ENCODE data around the gene EMILIN2.
"Not testable (repeated sequence)": the region's sequence is repeated elsewhere in the genome, so short reads cannot be mapped to it uniquely, and the experiment has no call there.

The EMILIN2 gene

DNA sequence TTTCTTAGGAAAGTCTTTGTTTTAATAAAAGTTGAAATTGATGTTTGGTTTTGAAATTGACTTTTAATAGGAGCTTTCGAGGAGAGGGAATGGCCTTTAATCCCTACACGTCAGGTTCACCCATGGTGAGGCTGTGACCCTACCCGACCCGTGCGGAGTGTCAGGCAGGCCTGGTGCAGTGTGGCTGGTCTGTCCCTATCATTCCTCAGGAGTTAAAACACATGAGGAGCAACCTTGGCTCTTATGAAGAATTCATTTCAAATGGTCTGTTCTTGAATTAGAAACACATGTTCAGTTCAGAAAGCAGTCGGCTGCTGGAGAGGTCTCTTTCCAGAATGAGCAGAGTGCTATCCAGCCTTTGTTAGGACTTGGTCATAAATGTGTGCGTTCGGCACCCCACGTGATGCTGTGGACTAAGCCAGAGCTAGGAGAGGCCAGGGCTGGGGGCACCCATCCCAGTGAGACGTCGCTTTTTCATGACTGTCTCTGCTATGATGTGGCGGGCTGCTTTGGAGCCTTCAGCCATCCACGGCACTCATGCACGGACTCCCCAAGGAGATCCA lies 54.7 kb downstream of the EMILIN2 start:
- DNase-seq, result no peak

DNA sequence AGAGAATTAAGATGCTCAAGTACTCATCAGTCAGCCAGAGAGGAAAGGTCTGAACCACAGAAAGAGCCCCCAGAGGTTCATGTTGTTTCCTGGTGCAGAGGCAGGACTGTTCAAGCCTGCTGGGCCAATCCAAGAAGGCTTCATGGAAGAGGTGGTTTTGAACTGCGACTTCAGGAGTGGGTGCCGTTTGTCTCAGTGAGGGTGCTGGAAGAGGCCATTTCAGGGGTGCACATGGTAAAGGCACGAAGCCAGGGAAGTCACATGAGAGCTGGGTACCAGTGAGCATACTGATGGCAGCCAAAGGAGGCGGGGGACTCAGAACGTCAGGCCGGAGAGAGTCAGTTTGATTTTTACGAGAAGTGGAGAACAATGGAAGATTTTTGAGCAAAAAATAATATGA lies 55.5 kb downstream of the EMILIN2 start:
- DNase-seq, result no peak

DNA sequence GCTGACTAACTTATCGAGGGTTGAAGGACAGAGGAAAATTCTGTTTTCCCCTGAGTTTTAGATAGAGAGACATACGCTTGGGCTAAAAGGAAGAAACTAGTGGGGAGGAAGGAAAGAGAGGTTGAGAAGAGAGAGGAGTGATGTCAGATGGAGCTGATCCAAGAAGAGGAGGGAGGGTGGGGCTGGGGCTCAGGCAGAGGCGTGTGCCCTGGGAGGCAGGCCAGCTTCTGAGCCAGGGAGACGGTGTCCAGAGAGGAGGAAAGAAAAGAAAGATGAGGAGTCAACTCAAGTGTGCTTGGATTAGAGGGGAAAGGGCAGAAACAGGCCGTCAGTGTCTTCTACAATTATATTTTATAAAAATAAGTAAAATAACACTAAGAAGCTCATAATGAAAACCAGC lies 56.2 kb downstream of the EMILIN2 start:
- DNase-seq, result no peak

DNA sequence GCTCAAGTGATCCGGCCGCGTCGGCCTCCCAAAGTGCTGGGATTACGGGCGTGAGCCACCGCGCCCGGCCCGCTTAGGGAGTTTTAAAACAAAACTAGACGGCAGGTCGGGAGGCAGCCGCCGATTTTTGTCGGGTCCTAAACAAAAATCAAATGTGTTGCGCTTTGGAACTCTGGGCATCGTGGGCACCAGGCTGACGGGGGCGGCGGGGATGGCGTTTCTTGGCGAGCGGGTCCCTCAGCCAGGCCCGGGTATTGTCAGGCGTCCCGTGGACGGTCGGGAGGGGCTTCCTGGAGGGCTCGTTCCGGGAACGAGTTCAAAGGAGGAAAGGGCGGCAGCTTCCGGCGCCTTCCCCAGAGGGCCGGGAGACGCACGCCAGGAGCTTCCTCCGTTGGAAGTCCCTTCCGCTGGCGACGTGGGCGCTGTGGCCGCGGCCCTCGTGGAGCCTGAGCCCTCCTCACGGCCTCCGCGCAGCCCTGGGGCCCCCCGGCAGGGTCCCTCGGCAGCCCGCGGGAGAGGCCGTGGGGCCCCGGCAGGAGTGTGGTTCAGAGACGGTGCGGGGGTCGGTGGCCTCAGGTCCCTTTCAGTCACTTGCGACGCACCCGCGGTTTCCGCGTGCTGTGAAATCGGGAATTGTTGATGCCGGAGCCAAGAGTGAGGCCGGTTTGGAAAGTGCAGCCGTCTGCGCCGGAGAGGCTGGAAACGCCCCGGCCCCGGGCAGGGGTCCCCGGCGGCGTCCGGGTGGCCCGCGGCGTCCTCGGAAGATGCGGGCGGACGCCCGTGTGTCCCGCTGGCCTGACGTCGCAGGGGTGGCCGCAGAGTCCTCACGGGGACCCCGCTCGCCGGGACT lies 59.3 kb downstream of the EMILIN2 start:
- DNase-seq, result no peak

DNA sequence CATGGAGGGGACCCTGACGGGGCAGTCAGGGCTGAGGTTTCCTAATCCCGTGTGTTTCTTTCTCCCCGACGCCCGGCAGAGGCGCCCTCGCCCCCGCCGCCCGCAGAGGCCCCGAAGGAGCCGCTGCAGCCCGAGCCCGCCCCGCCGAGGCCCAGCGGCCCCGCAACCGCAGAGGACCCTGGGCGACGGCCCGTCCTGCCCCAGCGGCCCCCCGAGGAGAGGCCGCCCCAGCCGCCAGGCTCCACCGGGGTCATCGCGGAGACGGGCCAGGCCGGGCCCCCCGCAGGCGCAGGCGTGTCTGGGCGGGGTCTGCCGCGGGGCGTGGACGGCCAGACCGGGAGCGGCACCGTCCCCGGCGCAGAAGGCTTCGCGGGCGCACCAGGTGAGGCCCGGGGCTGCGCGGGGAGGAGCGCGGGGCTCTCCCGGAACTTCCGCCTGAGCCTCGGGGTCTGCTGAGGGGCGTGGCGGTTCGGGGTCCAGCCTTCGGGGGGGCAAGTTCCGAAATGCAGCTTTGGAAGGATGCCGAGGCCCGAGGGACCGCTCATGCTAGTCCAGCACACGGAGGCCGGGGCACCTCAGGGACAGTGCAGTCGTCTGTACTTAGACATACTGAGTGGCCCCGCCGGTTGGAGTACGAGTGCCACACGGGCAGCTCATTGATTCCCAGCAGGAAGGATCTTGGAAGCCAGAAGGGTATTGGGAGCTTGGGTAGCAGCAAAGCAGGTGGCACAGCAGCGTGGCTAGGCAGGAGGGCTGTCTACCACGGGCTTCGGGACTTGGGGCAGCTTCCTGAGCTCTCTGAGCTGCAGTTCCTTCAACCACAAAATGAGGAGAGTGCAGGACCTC lies 60.1 kb downstream of the EMILIN2 start:
- DNase-seq, result no peak

DNA sequence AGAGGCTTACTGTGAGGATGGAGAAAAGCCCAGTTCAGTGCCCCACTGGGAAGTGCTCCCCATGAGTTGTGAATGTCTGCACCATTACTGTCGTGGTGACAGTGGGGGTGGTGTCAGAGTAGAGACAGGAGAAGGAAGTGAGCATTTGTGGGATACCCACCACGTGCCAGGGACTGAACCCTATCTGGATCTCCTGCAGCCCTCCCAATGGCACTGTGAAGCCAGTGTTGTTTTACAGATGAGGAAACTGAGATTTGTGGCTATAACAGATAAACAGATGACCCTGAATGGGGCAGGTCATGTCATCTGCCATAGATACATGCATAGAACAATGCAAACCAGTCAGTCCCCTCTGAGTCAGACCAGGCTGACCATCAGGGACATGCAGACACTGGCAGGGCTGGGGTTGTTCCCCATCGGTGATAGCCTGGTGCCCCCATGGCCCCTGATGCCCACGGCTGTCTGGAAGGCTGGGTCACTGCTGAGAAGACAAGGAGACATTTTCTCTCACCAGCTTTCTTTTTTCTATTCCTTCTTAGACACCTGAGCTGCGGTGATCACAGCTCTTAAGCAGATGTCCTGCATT lies 60.8 kb downstream of the EMILIN2 start:
- no peak for DNase-seq

DNA sequence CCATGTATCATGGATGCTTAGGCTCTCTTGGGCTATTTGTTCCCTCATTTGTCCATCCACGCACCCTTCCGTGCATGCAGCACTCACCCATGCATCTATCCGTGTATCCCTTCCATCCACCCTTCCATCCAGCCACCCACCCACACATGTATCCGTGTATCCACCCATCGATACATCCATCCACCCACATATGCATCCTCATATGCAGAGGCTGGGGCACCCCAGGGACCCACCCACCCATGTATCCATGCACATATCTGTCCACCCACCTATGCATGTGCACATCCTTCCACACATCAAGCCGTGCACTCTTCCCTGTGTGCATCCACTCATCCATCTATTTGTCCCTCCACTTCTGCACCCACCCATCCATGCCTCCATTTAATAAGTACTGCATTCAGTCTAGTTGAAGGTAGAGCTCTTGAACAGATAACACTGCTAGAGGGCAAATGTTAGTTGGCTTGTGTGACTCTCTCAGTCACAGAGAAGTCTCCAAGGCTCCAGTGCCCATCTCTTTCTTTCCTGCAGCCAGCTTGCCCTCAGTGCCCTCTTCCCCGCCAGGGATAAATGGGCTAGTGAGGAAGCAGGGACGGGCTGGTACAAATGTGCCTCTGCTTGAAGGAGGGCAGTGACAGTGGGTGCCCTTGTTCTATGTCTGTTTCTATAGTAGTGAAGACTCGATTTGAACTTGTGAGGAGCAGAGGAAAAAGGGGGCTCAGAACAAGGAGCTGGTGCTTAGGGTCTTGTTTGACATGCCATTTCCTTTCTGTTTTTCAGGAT lies 61.5 kb downstream of the EMILIN2 start:
- DNase-seq, result no peak

DNA sequence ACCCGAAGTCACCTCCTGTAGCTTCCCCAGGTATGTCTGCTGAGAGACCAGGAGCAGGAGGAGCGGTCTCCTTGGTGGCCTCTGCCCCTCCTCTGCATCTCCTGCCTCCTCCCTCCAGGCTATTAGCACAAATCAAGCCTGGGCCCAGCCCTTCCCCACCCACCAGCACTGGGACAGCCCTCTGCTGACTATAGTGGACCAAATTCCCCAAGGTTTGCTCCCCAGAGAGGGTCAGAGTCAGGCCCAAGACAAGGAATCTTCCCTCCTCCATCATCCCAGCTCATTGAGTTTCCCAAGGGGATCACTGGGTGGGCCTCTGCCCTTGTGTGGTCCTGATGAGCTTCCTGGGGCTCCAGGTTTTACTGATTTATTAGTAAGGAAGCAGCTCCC lies 62.1 kb downstream of the EMILIN2 start:
- DNase-seq, result no peak

DNA sequence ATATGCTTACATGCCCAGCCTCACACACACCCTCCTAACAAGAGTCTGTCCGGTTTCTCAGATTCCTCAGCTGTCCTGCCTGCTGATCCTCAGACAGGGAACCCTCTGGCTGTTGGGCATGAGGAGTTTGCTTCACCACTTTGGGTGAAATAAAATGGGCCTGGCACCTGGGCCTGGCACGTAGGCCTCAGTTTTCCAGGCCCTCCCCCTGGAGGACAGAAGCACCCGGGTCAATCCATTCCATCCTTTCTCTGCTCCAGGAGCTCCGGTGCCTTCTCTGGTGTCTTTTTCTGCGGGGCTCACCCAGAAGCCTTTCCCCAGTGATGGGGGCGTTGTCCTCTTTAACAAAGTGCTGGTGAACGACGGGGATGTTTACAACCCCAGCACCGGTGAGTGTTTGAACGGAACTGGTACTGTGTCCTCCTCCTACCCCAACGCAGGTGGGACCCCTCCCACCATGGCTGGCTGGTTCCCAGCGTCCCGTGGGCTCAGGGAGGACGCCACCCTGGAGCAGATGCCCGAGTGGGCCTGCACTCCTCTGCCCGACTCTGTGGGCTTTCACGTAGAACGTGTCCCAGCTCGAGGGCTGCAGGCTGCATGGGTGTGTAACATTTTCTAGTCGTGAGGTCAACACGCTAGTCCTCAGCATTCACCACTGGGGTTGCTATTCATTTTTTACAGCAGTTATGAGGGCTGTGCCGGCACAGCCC lies 62.8 kb downstream of the EMILIN2 start:
- no peak for DNase-seq

DNA sequence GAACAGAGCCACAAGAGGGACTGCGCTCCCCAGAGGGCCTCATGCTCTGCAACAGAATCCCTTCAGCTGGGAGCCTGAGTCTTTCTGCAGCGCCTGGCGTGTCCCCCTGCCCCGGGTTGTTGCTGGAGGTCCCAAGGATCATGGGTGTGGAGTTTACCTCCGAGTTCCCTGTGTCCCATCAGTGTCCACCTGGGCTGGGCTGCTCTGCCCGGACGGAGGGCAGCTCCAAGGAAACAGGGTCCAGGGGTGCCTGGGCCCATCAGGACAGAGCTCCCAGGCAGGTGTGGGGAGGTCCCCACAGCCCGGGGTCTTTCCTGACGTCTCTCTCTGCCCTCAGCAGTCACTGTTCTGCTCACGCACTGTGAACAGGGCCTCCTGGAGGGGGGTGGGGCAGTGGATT lies 63.5 kb downstream of the EMILIN2 start:
- no peak for DNase-seq

DNA sequence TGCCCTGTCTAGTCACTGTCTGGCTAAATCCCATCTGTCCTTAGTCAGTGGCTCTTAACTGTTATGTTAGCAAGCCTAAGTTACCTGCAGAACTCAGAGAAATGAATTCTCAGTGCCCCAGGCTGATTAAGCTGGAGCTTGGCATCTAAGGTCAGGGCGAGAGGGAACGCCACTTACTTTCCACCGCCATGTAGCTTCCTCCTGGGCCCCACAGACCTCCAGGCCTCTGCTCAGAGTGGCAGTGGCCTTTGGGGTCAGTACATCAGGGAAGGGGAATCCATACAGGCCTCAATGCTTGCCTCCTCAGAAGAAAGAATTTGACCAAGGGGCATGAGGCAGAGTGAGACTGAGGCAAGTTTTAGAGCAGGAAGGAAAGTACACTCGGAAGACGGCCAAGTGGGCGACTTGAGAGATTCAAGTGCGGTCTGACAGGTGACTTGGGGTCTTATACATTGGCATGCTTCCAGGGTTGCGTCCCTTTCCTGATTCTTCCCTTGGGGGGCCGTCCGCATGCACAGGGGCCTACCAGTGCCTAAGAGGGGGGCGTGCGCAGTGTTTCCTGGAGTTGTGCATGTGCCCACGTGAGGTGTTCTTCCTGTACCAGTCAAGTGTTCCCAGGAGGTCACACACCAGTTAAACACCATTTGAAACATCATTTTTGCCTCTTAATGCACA lies 64.1 kb downstream of the EMILIN2 start:
- DNase-seq, result no peak

DNA sequence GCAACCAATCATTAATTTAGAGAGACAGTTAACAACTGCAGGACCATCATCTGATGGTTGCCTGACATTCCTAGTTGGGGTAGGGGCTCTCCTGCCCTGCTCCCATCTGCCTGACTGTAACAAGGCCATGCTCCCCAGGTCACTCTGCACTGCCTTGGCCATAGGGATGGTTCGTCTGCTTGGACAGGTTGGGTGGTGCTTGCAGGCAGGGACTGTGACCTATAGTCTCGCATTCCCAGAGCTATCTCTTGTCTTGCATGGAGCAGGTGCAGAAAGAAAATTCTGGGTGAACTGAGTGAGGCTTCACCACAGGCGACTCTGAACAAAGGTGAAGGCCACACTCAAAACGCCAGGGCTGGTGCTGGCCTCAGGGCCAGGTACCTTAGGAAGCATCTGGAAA lies 64.7 kb downstream of the EMILIN2 start:
- DNase-seq, result no peak

DNA sequence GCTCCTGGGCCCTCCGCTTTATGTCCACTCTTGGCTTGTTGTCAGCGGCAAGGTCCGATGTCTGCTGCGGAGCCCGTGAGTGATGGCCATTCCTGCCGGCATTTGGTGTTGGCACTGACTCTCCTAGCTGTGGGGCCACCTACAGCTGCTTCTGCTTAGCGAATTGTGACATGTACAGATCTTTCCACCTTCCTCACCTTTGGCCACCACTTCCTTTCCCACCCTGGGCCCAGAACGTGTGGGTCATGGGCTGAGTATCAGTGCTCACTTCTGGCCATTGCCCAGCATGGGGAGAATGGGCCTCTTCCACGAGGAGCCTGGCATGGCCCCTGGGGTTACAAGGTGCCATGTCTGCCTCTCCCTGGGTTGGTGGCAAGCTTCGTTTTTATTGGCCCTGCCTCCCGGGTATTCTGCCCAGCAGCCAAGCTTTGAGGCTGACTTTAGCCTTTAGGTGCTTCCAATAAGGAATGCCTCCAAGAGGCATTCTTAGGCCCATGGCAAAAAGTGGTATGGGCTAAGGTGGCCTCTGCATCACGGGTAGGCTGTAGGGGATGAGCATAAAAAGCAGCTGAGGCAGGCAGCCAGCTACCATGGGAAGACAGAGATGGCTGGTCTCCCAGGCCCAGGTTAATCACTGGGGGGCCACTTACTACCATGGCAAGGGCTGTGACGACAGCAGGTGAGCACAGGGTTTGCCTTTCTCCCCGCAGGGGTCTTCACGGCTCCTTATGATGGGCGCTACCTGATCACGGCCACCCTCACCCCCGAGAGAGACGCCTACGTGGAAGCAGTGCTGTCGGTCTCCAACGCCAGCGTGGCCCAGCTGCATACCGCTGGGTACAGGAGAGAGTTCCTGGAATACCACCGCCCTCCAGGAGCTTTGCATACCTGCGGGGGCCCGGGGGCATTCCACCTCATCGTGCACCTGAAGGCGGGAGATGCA lies 65.8 kb downstream of the EMILIN2 start:
- DNase-seq, result no peak

DNA sequence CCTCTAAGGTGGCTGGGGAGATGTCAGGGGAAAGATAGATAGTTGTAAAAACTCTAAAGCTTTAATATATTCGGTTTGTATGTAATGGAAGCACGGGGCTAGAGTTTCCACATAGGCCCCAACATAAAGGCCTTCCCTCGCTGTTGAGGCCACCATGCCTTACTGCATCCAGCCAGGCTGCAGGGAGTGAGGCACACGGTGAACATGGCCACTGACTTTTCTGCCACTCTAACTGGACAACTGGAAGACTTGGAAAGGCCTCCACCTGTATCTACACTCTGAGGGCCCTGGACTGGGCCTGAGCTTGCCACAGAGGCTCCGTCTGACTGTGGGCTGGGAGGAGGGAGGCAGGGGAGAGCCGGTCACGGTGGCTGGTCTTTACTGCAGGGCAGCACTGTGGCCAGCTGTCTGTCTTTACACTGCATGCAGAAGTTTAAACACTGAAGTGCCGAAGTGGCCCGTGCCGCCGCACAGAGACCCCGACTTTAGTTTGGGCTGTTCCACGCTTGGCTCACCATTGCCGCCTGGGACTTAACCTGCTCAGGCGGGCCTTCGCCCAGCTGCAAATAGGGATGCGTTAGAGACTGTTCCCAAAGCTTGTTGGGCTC lies 66.7 kb downstream of the EMILIN2 start:
- no peak for DNase-seq

DNA sequence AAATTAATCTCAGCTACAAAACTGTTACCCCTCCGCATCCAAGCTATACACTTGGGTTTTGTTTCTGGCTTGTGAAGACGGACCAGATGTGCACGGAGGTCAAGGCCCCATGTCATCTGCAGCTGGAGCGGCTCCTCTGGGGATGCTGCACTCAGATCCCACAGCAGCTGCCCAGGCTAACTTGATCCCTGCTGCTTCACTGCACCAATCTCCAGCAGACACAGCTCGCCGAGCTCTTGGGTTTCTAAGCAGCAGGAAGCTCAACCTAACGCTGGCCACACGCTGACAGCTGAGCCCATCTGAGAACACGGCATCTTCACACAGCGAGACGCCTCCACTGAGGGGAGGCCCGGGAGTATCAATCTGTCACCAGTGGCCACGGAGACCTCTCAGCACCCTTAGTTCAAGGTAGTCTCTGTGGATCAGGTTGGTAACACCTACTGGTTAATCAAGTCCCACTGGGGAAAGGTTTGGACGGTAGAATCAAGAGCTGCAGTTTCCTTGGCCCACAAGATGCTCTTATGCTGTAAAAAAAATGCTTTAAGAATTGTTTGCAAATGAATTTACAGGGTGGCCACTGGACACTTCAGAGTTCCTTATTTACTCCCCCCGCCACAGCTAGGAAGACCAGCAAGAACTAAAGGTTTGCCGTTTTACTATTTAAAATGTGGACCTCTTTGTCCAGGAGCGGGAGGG lies 67.5 kb downstream of the EMILIN2 start:
- DNase-seq, result no peak

DNA sequence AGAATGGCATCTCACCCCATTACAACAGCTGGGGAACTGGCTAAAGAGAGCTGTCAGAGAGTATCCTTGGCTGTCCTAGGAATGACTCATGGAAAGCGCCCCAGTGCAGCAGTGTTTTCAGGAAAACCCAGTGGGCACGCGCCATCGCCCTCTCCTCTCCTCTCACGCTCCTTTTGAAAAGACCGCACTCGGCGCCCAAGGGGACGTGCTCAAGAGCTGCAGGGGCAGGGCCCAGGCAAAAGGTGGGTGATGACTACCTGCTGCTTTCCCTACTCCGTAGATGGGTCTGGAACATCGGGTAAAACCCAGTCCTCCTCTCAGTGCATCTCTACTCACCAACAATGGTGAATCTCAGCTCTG lies 68.1 kb downstream of the EMILIN2 start:
- DNase-seq, result no peak

DNA sequence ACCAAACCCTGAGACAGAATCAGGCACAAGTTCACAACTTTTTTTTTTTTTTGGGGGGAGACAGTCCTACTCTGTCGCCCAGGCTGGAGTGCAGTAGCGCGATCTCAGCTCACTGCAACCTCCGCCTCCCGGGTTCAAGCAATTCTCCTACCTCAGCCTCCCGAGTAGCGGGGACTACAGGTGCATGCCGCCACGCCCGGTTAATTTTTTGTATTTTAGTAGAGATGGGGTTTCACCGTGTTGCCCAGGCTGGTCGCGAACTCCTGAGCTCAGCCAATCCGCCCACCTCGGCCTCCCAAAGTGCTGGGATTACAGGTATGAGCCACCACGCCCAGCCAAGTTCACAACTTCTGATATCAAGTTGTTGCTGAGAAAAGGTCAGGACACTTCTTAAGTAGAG lies 68.7 kb downstream of the EMILIN2 start:
- DNase-seq, result not testable (repeated sequence)

DNA sequence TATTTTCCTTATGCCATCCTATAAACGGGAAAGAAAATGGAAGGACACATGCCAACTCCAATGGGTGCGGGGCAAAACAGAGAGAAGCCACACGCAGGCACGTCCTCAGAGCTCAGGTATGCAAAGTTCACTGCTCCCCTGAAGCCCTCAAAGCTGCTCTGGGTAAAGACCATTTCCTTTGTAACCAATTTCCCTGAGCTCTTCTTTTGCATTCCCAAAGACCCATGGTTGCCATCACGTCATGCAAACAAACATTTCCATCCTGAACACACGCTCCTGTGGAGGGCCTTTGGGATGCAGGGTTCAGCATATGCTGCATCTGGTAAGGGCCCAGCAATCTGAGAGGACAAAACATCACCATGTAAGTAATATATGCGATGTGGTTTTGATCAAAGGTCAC lies 69.4 kb downstream of the EMILIN2 start:
- no peak for DNase-seq

Data from midbrain (tissue), 1 donor.